NCI-H187 (cell line): ENCODE measurements around the gene KIF9.
"Not testable (repeated sequence)": the region's sequence is repeated elsewhere in the genome, so short reads cannot be mapped to it uniquely, and the experiment has no call there.

Source experiments
- DNase-seq, 2 experiments: peaks; one replicate each; lab custom pipeline; 2025; lab: John Stamatoyannopoulos, UW

The KIF9 gene

GRCh38 chr3:47293822-47294221 lies 11.2 kb upstream of the KIF9 start:
- no peak for DNase-seq

- DNase-seq, result not testable (repeated sequence)
Observed at GRCh38 chr3:47291754-47292420, 9.3 kb upstream of the KIF9 start.

DNA sequence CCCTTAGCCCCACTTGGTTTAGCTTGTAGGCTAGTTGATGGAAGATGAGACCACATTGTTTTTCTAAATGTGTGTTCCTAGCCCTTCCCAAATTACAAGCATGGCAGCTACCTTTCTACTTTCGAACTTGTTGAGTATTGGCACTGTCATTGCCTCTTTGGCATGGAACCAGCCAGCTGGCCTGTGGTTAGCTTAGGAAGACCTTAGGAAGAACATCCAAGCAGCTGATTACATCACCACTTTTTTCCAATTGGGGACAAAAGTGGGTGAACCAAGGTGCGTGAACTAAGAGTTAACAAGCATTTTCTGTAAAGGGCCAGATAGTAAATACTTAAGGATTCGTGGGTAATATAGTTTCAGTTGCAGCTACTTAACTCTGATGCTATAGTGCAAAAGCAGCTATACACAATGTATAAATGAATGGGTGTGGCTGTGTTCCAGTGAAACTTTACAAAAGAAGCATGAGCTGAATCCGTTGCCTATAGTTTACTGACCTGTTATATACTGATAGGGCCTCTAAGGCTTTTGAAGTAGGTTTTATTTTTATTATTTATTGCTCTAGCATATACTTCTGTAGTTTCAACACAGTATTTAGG lies 8.7 kb upstream of the KIF9 start:
- no peak for DNase-seq

DNA sequence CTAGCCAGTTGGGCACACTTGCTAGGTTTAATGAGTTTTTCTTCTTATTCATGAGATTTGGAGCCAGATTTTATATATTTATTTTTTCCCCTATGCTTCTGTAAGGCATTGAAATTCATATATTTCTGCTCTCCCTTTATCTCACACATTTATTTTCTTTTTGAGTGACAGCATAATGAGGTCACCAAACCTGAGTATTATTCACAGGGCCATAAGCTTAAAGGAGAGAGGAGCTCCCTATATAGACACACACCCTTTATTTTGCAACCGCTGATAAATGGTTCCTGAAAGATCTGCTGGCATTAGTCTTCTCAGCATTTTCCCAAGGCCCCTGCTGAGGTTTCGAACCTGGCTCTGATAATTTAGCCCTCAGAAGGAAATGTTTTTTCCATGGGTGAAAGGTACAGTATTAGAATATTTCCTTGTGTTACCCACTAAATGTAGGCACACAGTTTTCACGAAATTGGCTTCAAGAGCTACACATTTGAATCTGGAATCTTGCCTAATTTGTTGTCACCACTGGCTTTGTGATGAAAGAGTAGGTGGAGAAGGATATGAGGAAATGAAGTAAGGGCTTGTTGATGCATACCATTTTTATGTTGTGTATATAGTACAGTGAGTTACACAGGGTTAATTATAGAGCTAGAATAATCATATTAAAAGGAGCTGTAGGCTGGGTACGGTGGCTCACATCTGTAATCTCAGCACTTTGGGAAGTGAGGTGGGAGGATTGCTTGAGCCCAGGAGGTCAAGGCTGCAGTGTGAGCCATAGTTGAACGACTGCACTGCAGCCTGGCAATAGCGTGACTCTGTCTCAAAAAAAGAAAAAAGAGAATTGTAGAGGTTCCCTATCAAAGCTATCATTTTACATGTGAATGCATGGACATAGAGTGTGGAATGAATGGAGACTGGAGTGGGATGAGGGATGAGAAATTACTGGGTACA lies 6.6 kb upstream of the KIF9 start:
- no peak for DNase-seq

DNA sequence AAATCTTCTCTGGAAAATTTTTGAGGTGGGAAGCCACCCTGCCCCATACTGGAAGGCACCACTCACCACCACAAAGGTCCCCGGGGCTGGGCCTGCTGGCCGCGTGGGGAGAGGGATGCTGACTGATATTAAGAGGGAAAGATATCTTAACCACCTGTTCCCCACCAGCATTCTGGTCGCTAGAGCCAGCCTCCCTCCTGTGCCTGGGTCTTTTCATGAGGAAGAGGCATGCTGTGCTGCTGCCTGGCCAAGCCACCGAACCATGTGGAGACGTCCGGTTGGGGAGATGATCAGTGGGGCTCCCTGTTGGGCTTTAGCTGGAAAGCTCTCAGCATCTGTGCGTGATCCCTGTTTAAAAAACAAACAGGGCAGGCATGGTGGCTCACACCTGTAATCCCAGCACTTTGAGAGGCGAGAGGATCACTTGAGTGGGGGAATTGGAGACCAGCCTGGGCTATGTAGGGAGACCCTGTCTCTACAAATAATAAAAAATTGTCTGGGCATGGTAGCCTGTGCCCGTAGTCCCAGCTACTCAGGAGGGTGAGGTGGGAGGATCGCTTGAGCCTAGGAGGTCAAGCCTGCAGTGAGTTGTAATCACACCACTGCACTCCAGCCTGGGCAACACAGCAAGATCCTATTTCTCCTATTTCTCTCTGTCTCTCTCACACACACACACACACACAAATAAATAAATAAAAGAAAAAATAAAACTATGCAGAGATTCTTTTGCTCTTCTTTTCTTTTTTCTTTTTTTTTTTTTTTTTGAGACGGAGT lies 1.2 kb upstream of the KIF9 start:
- no peak for DNase-seq

DNA sequence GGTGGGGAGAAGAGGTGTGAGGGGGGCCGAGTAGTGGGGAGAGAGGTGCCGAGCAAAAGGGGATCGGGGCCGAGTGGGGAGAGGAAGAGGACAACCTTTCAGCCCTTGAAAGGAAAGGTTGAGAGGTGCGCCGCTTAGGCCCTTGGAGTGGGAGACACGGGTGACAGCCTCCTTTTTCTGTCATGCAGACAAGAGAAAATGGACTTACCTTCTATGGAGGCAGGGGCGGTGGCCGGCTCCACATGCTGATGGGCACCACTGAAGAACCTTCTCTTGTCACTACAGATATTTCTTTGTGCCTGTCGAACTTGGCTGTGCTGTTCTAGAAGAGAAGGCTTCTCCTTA lies 566 bp upstream of the KIF9 start:
- DNase-seq, result no peak

GRCh38 chr3:47280519-47280918 lies 2.1 kb downstream of the KIF9 start:
- DNase-seq, result no peak

DNA sequence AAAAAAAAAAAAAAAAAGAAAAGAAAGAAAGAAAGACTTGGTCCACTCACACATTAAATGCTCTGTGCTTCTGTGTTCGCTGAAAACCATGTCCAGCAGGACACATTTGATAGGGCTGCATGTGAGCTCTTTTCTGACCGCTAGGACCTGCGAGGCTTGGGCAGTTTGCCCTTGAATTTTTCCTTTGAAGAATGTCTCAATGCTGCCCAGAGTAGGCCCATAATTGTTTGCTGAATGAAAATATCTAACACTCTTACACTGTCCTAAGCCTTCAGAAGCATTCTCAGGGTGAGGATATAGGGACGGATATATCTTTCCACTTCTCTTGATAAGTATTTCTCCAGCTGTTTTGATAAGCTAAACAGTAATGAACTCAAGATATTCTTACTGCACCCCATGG lies 6.0 kb downstream of the KIF9 start:
- no peak for DNase-seq

DNA sequence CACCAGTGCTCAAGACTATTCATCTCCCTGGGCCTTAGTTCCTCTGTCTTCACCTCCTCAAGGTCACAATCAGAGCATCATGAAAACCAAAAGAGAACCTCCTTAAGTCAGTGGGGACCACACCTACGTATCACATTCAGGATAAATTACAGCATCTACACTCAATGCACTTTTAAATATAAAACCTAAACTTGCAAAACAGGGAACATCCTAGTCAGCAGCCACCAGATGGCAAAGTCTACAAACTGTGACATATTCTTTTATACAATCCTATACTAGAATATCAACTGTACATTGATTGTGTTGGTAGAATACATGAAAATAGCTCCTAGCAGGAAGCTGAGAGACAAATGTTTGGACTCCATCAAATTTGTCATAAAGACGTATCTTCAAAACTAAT lies 7.9 kb downstream of the KIF9 start:
- no peak for DNase-seq

GRCh38 chr3:47273564-47273963 lies 9.0 kb downstream of the KIF9 start:
- DNase-seq, result no peak

GRCh38 chr3:47270526-47270925 lies 12.1 kb downstream of the KIF9 start:
- no peak for DNase-seq

GRCh38 chr3:47267490-47267824 lies 15.1 kb downstream of the KIF9 start:
- DNase-seq, result no peak

DNA sequence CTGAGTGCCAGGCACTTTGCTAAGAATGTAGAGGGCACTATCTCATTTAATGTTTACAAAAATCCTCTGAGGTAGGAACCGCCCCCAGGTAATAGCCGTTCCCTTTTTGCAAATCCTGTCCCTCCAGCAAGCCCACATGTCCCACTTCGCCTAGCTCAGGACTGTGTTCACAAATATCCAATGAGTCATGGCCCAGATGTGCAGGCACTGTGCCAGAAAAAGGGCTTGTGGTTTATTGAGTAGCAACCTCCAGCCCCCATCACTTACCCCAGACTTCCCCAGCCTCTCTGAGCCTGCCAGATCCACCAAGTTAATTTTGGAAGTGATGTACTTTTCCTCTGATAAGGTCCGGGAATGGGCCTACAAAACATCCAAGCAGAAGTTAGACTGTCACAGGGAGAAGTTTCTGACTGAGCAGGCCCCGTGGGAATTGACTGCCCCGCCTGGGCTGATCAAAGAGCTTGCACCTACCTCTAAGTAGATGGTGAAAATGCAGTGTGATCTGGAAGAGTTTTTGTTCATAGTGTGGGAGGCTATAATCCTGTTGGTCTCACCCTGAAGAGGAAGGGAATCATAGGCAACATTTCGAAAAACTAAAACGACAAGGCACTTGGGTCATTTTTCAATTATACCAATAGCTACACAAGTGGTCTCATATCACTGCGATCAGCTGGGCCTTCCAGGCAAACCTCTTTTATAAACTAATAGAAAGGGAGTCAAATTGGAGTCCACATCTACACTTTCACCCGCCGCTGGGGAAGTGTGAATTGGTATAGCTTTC lies 15.7 kb downstream of the KIF9 start:
- DNase-seq, result no peak

GRCh38 chr3:47265725-47266428 lies 16.7 kb downstream of the KIF9 start:
- no peak for DNase-seq

DNA sequence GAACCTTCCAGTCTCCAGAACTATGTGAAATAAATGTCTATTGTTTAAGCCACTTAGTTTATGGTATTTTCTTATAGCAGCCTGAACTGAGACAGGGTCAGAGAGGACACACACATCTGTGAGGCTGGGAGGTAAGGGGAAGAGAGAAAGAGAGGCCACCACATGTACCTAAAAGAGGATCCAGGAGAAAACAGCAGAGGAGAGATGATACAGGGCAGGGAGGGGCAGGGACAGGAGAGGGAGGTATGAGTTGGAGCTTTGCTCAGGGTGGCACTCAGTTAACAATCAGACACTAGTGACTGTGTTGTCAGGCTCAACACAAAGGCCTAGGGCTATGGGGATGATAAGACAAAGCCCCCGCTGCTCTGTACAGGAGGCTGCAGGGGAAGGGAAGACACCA lies 17.6 kb downstream of the KIF9 start:
- DNase-seq, result no peak

DNA sequence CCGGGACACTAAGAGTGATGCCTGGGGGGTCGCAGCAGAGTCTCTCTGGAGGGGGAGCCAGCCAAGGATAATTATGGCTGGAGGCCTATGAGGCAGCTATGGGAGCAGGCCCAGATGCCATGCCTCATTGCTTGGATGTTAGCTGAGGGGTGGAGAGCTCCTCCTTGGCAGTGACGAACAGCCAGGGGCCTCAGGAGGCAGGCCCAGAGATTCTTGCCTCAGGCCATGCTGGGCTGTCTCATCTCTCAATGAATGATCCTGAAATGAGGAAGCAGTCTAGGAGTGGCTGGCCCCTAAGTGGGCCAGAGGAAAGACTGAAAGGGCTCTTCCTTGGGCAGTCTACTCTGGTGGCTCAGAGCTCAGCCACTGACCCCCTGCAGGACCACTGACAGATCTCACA lies 21.3 kb downstream of the KIF9 start:
- DNase-seq, result no peak

DNA sequence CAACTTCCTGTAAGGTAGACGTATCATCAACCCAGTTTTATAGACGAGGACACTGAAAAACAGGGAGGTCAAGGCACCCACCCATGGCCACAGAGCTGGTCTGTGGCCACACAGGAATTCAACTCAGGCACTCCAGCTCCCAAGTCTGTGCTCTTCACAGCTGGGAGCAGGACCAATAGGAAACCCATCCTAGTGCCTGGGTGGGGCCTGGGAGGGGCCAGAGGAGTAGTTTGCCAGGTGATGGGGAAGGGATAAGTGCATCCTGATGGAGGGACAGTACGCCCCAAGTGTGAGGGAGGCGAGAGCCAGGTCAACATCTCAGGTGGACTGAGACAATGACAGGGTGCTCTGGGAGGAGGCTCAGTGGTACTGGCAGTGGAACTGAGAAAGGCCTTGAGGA lies 22.0 kb downstream of the KIF9 start:
- no peak for DNase-seq

- DNase-seq, result no peak
Observed at GRCh38 chr3:47259114-47259513, 23.5 kb downstream of the KIF9 start.

- DNase-seq, result not testable (repeated sequence)
Observed at GRCh38 chr3:47256331-47256730, 26.3 kb downstream of the KIF9 start.

DNA sequence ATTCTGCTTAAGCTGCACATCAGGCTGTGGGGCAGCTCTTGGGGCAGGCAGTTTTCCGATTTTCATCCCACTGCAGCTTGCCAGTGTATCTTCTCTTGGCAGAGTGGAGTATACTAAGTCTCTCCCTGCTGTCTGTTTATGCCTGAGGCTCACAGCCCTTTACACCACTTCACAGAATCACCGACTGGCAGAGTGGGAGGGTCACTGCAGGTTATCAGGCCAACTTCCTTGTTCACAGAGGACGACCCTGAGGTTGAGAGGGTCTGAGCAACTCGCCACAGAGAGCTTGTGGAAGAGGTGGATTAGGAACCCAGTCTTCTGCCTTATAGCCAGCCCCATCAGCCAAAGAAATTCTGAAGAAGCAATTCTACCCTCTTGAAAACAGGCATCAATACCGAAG lies 30.9 kb downstream of the KIF9 start:
- no peak for DNase-seq

DNA sequence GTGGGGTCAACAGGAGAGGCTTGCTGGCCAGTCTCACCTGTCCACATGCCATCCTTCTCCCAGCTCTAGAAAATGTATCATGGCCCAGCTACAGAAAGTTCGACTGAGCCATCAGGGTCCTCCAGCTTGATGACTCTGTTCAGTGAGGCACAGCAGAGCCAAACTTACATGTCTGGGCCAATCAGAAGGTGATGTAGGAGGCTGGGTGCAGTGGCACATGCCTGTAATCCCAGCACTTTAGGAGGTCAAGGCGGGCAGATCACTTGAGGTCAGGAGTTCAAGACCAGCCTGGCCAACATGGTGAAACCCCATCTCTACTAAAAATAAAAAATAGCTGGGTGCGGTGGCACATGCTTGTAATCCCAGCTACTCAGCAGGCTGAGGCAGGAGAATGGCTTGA lies 31.5 kb downstream of the KIF9 start:
- not testable (repeated sequence) for DNase-seq
